ENCODE measurements around the gene ROPN1.
"Not testable (repeated sequence)": the region's sequence is repeated elsewhere in the genome, so short reads cannot be mapped to it uniquely, and the experiment has no call there.

Gene ROPN1

GRCh38 chr3:123997543-123997942 is 5.6 kb upstream of the ROPN1 start:
- no peak for DNase-seq (ENCODE audit: low read depth)

GRCh38 chr3:123993818-123994217 is 1.9 kb upstream of the ROPN1 start:
- no peak for DNase-seq (ENCODE audit: low read depth)

- DNase-seq (ENCODE audit: low read depth), result no peak
These were observed 5.5 kb downstream of the ROPN1 start for GRCh38 chr3:123986427-123986826.

GRCh38 chr3:123984957-123985356 is 7.0 kb downstream of the ROPN1 start:
- no peak for DNase-seq (ENCODE audit: low read depth)

- DNase-seq (ENCODE audit: low read depth), result no peak
These were observed 7.6 kb downstream of the ROPN1 start for GRCh38 chr3:123984350-123984749.

- DNase-seq (ENCODE audit: low read depth), result not testable (repeated sequence)
These were observed 10.6 kb downstream of the ROPN1 start for GRCh38 chr3:123981317-123981716.

- DNase-seq (ENCODE audit: low read depth), result no peak
These were observed 11.4 kb downstream of the ROPN1 start for GRCh38 chr3:123980539-123980938.

- DNase-seq (ENCODE audit: low read depth), result not testable (repeated sequence)
These were observed 12.1 kb downstream of the ROPN1 start for GRCh38 chr3:123979525-123980501.

- DNase-seq (ENCODE audit: low read depth), result not testable (repeated sequence)
These were observed 15.0 kb downstream of the ROPN1 start for GRCh38 chr3:123976904-123977303.

- DNase-seq (ENCODE audit: low read depth), result not testable (repeated sequence)
These were observed 15.6 kb downstream of the ROPN1 start for GRCh38 chr3:123976181-123976898.

- not testable (repeated sequence) for DNase-seq (ENCODE audit: low read depth)
These were observed 16.9 kb downstream of the ROPN1 start for GRCh38 chr3:123975030-123975429.

GRCh38 chr3:123971406-123971805 is 20.5 kb downstream of the ROPN1 start:
- no peak for DNase-seq (ENCODE audit: low read depth)

GRCh38 chr3:123967260-123967659 is 24.7 kb downstream of the ROPN1 start:
- not testable (repeated sequence) for DNase-seq (ENCODE audit: low read depth)

- DNase-seq (ENCODE audit: low read depth), result not testable (repeated sequence)
These were observed 25.1 kb downstream of the ROPN1 start for GRCh38 chr3:123966799-123967198.

GRCh38 chr3:123964793-123965192 is 27.1 kb downstream of the ROPN1 start:
- DNase-seq (ENCODE audit: low read depth), result not testable (repeated sequence)

GRCh38 chr3:123961508-123961856 is 30.4 kb downstream of the ROPN1 start:
- no peak for DNase-seq (ENCODE audit: low read depth)

GRCh38 chr3:123960781-123961507 is 31.0 kb downstream of the ROPN1 start, which contains the start of gene CCDC14:
Gene CCDC14, minus strand, starts transcription at chr3:123961229. Its CDS starts 56 bp downstream, at chr3:123961173.
- DNase-seq (ENCODE audit: low read depth), result peak; percentile 67

- no peak for DNase-seq (ENCODE audit: low read depth)
These were observed 38.2 kb downstream of the ROPN1 start for GRCh38 chr3:123953735-123954134.

- DNase-seq (ENCODE audit: low read depth), result no peak
These were observed 38.9 kb downstream of the ROPN1 start for GRCh38 chr3:123952844-123953520.

GRCh38 chr3:123951522-123952447 is 40.1 kb downstream of the ROPN1 start:
- no peak for DNase-seq (ENCODE audit: low read depth)

Data from stimulated activated CD8-positive, alpha-beta memory T cell treated with anti-CD3 and anti-CD28 coated beads, Interleukin-7, amount 100 ng/mL, for 24 hours (primary cell).